ENCODE results near the gene NUP214. TPM values are rescaled to one million over a fixed set of nuclear protein-coding genes. Genes with fewer than 3 reads are reported as not detected.

NUP214 gene
- total and polyA plus RNA-seq, 9 donors, result 25.0 to 60.7 (median 46.6) TPM

DNA sequence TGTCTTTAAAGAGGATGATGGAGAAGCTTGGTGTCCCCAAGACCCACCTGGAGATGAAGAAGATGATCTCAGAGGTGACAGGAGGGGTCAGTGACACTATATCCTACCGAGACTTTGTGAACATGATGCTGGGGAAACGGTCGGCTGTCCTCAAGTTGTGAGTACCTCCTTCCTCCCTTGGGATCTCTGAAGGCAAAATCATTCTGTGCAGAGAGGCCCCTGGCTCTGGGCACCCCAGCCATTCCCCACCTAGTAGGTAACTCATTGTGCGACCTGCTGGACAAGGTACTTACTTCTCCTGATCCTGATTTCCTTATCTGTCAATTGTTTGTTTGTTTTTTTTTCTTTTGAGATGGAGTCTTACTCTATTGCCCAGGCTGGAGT, 7.6 kb upstream of the NUP214 start:
- Histone ChIP-seq H3K27me3 (no peaks in the 10 kb centered on the region), H3K27ac (no peak overlapping the region), H3K9me3 (no peaks in the 10 kb centered on the region), H3K4me3 (no peak overlapping the region), H3K4me1 (ENCODE audit: insufficient read depth) (no peaks in the 10 kb centered on the region), H3K36me3 (no peaks in the 10 kb centered on the region)
- no peak for TF ChIP-seq POLR2A (IDR thresholded peaks at IDR 0.05)
- DNase-seq, result no peak
- intact Hi-C loops (cut with DNase I), result no loop called here
- 77 to 89% (median 78%) methylated on average over 4 of the region's 4 CpGs for WGBS, 3 donors

DNA sequence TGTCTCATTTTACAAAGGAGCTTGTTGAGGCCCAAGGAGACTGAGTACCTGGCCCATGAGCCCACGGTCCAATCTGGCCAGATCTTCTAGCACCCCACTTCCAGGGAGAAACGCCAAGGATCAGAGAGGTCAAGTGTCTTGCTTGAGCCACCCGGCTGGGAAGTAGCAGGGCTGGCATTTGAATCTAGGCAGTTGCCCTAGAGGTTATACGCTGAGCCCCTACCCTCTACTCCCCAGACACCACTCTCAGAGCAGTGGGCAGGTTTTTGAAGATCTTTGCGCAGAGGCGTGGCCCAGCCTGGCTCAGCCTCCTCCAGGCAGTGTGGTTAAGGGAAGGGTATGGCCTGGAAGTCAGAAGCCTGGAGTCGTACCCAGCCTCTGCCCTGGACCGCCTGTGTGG, 5.8 kb upstream of the NUP214 start:
- 73 to 88% (median 79%) methylated on average over 8 of the region's 8 CpGs for WGBS, 3 donors
- H3K9me3 ChIP-seq, result no peaks in the 10 kb centered on the region
- TF ChIP-seq, protein P1, sequence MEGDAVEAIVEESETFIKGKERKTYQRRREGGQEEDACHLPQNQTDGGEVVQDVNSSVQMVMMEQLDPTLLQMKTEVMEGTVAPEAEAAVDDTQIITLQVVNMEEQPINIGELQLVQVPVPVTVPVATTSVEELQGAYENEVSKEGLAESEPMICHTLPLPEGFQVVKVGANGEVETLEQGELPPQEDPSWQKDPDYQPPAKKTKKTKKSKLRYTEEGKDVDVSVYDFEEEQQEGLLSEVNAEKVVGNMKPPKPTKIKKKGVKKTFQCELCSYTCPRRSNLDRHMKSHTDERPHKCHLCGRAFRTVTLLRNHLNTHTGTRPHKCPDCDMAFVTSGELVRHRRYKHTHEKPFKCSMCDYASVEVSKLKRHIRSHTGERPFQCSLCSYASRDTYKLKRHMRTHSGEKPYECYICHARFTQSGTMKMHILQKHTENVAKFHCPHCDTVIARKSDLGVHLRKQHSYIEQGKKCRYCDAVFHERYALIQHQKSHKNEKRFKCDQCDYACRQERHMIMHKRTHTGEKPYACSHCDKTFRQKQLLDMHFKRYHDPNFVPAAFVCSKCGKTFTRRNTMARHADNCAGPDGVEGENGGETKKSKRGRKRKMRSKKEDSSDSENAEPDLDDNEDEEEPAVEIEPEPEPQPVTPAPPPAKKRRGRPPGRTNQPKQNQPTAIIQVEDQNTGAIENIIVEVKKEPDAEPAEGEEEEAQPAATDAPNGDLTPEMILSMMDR (IDR thresholded peaks at IDR 0.05), result no peak
- no peak for TF ChIP-seq POLR2A (IDR thresholded peaks at IDR 0.05)
- TF ChIP-seq EP300 (IDR thresholded peaks at IDR 0.05), result no peak
- no peak overlapping the region for H3K27ac ChIP-seq
- intact Hi-C loops (cut with DNase I), result no loop called here
- DNase-seq, result no peak
- peaks cover 2% of the 10 kb centered on the region for H3K4me1 ChIP-seq (ENCODE audit: insufficient read depth)
- no peaks in the 10 kb centered on the region for H3K27me3 ChIP-seq
- no peak overlapping the region for H3K4me3 ChIP-seq
- no peaks in the 10 kb centered on the region for H3K36me3 ChIP-seq

DNA sequence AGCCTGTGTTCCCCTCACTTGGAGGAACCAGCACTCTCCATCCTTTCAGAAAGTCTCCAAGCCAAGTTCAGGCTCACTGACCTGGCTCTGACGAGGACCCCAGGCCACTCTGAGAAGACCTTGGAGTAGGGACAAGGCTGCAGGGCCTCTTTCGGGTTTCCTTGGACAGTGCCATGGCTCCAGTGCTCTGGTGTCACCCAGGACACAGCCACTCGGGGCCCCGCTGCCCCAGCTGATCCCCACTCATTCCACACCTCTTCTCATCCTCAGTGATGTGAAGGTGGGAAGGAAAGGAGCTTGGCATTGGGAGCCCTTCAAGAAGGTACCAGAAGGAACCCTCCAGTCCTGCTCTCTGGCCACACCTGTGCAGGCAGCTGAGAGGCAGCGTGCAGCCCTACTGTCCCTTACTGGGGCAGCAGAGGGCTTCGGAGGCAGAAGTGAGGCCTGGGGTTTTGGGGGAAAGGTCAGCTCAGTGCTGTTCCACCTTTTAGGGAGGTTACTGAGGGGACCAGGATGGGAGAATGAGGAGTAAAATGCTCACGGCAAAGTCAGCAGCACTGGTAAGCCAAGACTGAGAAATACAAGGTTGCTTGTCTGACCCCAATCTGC, 4.7 kb upstream of the NUP214 start:
- Histone ChIP-seq H3K27ac (no peak overlapping the region), H3K4me3 (no peak overlapping the region), H3K27me3 (no peaks in the 10 kb centered on the region), H3K9me3 (no peaks in the 10 kb centered on the region), H3K36me3 (no peaks in the 10 kb centered on the region), H3K4me1 (ENCODE audit: insufficient read depth) (peaks cover 3% of the 10 kb centered on the region)
- no peak for DNase-seq
- intact Hi-C loops (cut with DNase I), result no loop called here
- WGBS, 3 donors, result 81 to 83% (median 83%) methylated on average over 6 to 7 of the region's 7 CpGs
- TF ChIP-seq EP300 (IDR thresholded peaks at IDR 0.05) (no peak), POLR2A (IDR thresholded peaks at IDR 0.05) (no peak)
- TF ChIP-seq, protein P1 (IDR thresholded peaks at IDR 0.05), result no peak

DNA sequence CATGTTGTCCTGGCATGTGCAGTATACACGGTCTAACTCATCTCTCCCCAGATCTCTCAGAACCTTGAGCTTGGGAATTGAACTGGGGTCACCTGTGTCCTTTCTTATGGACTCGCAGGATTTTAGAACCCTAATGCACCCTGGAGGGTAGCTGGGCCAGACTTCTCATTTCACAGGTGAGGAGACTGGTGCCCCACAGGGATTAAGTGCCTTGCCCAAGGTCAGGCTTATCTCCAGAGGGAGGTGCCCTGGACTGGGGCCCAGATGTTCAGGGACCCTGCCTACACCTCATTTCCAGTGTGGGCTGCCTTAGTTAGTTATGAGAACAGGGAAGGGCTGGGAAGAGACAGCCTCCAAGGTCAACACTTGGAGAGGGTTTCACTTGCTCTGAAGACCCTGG, 4.0 kb upstream of the NUP214 start:
- TF ChIP-seq, protein P1 (IDR thresholded peaks at IDR 0.05), result no peak
- TF ChIP-seq POLR2A (IDR thresholded peaks at IDR 0.05), result no peak
- no peak overlapping the region for H3K4me3 ChIP-seq
- H3K27ac ChIP-seq, result no peak overlapping the region
- H3K36me3 ChIP-seq, result no peaks in the 10 kb centered on the region
- intact Hi-C loops (cut with DNase I), result no loop called here
- no peak for DNase-seq
- H3K4me1 ChIP-seq (ENCODE audit: insufficient read depth), result peaks cover 3% of the 10 kb centered on the region
- no peaks in the 10 kb centered on the region for H3K27me3 ChIP-seq
- H3K9me3 ChIP-seq, result no peaks in the 10 kb centered on the region
- 44 to 71% (median 46%) methylated on average over 2 of the region's 2 CpGs for WGBS, 3 donors

DNA sequence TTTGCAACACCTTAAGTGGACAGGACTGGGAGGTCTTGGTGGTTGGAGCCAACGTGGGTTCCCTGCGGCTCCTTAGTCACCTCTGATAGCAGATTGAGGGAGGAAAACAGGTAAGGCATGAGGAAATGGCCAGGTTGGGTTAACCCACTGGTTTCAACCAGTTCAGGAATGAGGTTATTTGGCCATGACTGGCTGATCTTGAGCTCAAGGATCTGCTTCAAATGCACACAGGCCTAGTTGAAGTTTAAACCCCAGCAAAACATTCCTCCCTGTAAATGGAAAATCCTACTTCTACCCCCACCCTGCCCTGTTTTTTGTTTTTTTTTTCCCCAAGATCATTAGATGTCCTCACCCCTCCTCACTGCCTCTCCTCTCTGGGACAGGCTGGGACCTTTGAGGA, 3.2 kb upstream of the NUP214 start:
- H3K4me3 ChIP-seq, result no peak overlapping the region
- no peak for TF ChIP-seq EP300 (IDR thresholded peaks at IDR 0.05)
- TF ChIP-seq, protein P1 (IDR thresholded peaks at IDR 0.05), result no peak
- TF ChIP-seq POLR2A (IDR thresholded peaks at IDR 0.05), result no peak
- no peaks in the 10 kb centered on the region for H3K36me3 ChIP-seq
- peaks cover 6% of the 10 kb centered on the region for H3K4me1 ChIP-seq (ENCODE audit: insufficient read depth)
- no peak for DNase-seq
- H3K27me3 ChIP-seq, result no peaks in the 10 kb centered on the region
- H3K27ac ChIP-seq, result no peak overlapping the region
- intact Hi-C loops (cut with DNase I), result no loop called here
- WGBS, 3 donors, result 85 to 90% (median 87%) methylated on average over 2 of the region's 2 CpGs
- no peaks in the 10 kb centered on the region for H3K9me3 ChIP-seq
